Measurements from ENCODE around the gene BAMBI. TPM values are rescaled to one million over a fixed set of nuclear protein-coding genes. Genes with fewer than 3 reads are reported as not detected.

BAMBI gene
- total RNA-seq, 1 experiment from 2014 or later: 165 TPM

DNA sequence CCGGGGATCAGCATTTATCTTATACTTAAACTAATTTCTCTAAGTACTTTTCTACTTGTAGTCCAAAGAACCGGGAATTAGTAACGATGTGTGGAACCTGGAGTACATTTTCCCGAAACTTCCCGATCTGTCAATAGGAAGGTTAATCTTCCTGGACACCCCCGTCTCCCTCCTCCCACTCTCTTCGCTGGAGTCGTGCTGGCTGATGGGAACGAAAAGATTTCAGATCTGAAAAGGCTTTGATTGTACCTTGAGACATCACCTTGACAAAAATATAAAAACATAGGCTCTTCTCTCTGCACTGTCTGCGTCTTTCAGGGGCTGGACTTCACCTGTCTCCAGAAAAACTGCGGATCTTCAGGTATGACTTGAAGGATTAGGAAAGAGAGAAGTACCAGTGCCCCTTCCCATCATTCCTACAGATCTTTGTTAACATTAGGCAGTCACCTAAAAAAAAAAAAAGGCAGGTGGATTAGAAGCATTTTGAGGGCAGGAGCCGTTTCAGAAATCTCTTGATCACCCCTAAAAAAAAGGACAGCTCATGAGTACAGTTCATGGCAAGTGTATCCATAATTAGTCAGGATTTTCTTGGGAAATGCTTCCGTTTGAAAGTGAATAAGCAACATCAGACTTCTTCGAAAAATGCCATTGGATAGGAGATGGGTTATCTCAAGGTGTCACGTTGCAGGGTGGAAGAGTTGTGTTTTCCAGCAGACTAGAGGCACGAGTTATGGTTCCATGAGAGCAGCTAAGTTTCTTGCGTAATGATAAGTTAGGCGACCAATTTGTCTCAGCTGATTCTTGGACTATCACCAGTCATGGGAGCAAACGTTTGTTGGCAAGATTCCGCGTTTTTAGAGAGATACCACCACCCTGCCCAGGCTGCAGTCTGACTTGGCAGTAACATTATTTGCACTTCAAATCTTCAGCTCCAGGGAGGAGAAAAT is 7.8 kb upstream of the BAMBI start:
- no peaks in the 10 kb centered on the region for H3K36me3 ChIP-seq (ENCODE audit: control insufficient read depth, insufficient read depth, low read length)
- peaks cover 22% of the 10 kb centered on the region for H3K4me1 ChIP-seq
- ChIA-PET CTCF (interaction anchor here (1.0 kb wide), 1 partner anchor 635 kb away, joined by 4 read pairs; no protein-coding TSS in a partner anchor), POLR2A (interaction anchor here (1.0 kb wide), 1 partner anchor 15 kb away, joined by 3 read pairs; no protein-coding TSS in a partner anchor)
- Mint-ChIP-seq H3K27ac (ENCODE audit: unreplicated experiment) (peak overlapping the region; percentile 74), H3K4me1 (ENCODE audit: low read depth, unreplicated experiment) (peaks cover 26% of the 10 kb centered on the region), H3K36me3 (ENCODE audit: insufficient read depth, unreplicated experiment) (peaks cover 6% of the 10 kb centered on the region), H3K4me3 (ENCODE audit: unreplicated experiment) (peak overlapping the region; percentile 96), H3K27me3 (ENCODE audit: insufficient read depth, unreplicated experiment) (peaks cover 3% of the 10 kb centered on the region), H3K9me3 (ENCODE audit: unreplicated experiment) (no peaks in the 10 kb centered on the region)
- peak overlapping the region; percentile 66 for H3K4me3 ChIP-seq (ENCODE audit: low read depth, low read length)
- intact Hi-C loops (cut with micrococcal nuclease; ENCODE audit: unreplicated experiment): loop anchor here (2.0 kb wide), 1 partner anchor 395 kb away; no protein-coding TSS in a partner anchor
- TF ChIP-seq, protein P1, sequence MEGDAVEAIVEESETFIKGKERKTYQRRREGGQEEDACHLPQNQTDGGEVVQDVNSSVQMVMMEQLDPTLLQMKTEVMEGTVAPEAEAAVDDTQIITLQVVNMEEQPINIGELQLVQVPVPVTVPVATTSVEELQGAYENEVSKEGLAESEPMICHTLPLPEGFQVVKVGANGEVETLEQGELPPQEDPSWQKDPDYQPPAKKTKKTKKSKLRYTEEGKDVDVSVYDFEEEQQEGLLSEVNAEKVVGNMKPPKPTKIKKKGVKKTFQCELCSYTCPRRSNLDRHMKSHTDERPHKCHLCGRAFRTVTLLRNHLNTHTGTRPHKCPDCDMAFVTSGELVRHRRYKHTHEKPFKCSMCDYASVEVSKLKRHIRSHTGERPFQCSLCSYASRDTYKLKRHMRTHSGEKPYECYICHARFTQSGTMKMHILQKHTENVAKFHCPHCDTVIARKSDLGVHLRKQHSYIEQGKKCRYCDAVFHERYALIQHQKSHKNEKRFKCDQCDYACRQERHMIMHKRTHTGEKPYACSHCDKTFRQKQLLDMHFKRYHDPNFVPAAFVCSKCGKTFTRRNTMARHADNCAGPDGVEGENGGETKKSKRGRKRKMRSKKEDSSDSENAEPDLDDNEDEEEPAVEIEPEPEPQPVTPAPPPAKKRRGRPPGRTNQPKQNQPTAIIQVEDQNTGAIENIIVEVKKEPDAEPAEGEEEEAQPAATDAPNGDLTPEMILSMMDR (IDR thresholded peaks at IDR 0.05; ENCODE audit: insufficient read depth in 1 of 2, low read depth in 1 of 2, low read length in 1 of 2, severe bottlenecking in 1 of 2, unreplicated experiment in 1 of 2): no peak
- no peak for DNase-seq
- H3K9me3 ChIP-seq: no peaks in the 10 kb centered on the region
- H3K27me3 ChIP-seq (replicated peaks; ENCODE audit: control insufficient read depth, insufficient read depth, low read length): no peaks in the 10 kb centered on the region; the same call in 1 of the 2 replicates
- TSS peak; percentile 89 for BruUV-seq (replicated peaks)

DNA sequence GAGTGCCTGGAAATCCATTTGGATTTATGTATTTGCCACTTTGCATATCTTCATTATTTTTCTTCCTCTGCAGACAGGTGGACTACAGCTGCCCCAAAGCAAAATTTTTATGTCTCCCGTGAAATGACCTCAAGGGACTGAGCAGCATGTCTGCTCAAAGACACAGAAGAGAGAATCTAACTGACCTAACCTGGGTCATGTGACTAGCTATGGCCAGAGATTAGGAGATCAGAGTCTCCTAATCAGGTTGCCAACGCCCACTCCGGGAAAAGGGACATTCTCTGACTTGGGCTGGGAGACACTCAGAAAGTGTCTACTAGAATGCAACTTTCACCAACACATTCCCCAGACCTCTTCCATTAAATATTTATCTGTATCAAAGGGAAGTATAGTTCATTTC is 2.5 kb upstream of the BAMBI start:
- H3K27me3 Mint-ChIP-seq (ENCODE audit: insufficient read depth, unreplicated experiment): no peaks in the 10 kb centered on the region
- Histone ChIP-seq H3K4me3 (ENCODE audit: low read depth, low read length) (no peak overlapping the region), H3K27me3 (replicated peaks; ENCODE audit: control insufficient read depth, insufficient read depth, low read length) (no peaks in the 10 kb centered on the region), H3K36me3 (ENCODE audit: control insufficient read depth, insufficient read depth, low read length) (no peaks in the 10 kb centered on the region), H3K9me3 (no peaks in the 10 kb centered on the region), H3K4me1 (peaks cover 23% of the 10 kb centered on the region)
- no peak overlapping the region for H3K27ac Mint-ChIP-seq (ENCODE audit: unreplicated experiment)
- peaks cover 18% of the 10 kb centered on the region for H3K36me3 Mint-ChIP-seq (ENCODE audit: insufficient read depth, unreplicated experiment)
- ChIA-PET CTCF (interaction anchor here (0.6 to 2.3 kb wide), 2 partner anchors 11 to 712 kb away, joined by 3 to 10 read pairs; no protein-coding TSS in a partner anchor), POLR2A (no interaction called here)
- BruUV-seq (replicated peaks): no TSS peak
- peaks cover 12% of the 10 kb centered on the region for H3K4me1 Mint-ChIP-seq (ENCODE audit: low read depth, unreplicated experiment)
- TF ChIP-seq, protein P1 (IDR thresholded peaks at IDR 0.05; ENCODE audit: insufficient read depth in 1 of 2, low read depth in 1 of 2, low read length in 1 of 2, severe bottlenecking in 1 of 2, unreplicated experiment in 1 of 2): no peak
- DNase-seq: peak in 1 of 2 experiments; percentile 56
- no peak overlapping the region for H3K4me3 Mint-ChIP-seq (ENCODE audit: unreplicated experiment)
- intact Hi-C loops (cut with micrococcal nuclease; ENCODE audit: unreplicated experiment): loop anchor here (5.0 kb wide), 3 partner anchors 113 to 583 kb away; no protein-coding TSS in a partner anchor
- H3K9me3 Mint-ChIP-seq (ENCODE audit: unreplicated experiment): no peaks in the 10 kb centered on the region

DNA sequence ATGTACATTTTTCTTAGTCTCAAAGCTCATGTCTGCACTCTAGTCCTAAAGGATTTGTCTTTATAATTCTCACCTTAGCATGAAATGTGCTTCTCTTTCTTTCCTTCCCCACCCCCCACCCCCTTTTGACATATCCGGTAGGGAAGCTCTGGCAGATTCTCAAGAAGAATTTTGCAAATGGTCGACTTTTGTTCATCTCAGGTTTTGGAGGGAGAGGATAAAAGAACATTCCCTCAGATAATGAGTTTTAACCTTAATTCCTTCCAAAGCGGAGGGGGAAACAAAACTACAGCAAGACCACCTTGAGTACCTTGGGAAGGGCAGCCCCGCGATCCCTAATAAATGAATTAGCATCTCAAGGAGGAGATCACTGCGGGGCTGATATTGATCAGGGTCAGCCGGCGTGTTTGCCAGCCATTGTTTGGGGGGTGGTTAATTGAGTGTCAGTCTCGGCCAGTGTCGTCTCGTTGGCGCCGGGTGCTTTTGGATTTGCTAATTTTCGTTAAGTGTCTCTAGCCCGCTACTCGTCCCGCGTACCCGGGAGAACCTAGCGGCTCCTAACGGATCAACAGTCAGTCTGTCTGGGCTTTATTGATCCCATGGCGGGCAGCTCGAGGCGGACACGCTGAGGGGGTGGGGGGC is 874 bp upstream of the BAMBI start:
- peak; percentile 35 to 49 for DNase-seq
- Mint-ChIP-seq H3K9me3 (ENCODE audit: unreplicated experiment) (no peaks in the 10 kb centered on the region), H3K36me3 (ENCODE audit: insufficient read depth, unreplicated experiment) (peaks cover 34% of the 10 kb centered on the region), H3K27ac (ENCODE audit: unreplicated experiment) (no peak overlapping the region), H3K4me1 (ENCODE audit: low read depth, unreplicated experiment) (peaks cover 18% of the 10 kb centered on the region), H3K27me3 (ENCODE audit: insufficient read depth, unreplicated experiment) (no peaks in the 10 kb centered on the region), H3K4me3 (ENCODE audit: unreplicated experiment) (peak overlapping the region; percentile 99)
- H3K4me1 ChIP-seq: peaks cover 39% of the 10 kb centered on the region
- H3K27me3 ChIP-seq (replicated peaks; ENCODE audit: control insufficient read depth, insufficient read depth, low read length): no peaks in the 10 kb centered on the region
- H3K4me3 ChIP-seq (ENCODE audit: low read depth, low read length): peak overlapping the region; percentile 57
- ChIA-PET CTCF (interaction anchor here (0.6 to 2.3 kb wide), 4 partner anchors 10 to 126 kb away, joined by 3 to 10 read pairs (median 8); no protein-coding TSS in a partner anchor), POLR2A (no interaction called here)
- no peaks in the 10 kb centered on the region for H3K9me3 ChIP-seq
- H3K36me3 ChIP-seq (ENCODE audit: control insufficient read depth, insufficient read depth, low read length): no peaks in the 10 kb centered on the region
- no TSS peak for BruUV-seq (replicated peaks)
- TF ChIP-seq, protein P1 (IDR thresholded peaks at IDR 0.05; ENCODE audit: insufficient read depth in 1 of 2, low read depth in 1 of 2, low read length in 1 of 2, severe bottlenecking in 1 of 2, unreplicated experiment in 1 of 2): no peak
- intact Hi-C loops (cut with micrococcal nuclease; ENCODE audit: unreplicated experiment): loop anchor here (2.0 to 5.0 kb wide), 5 partner anchors 111 to 581 kb away; no protein-coding TSS in a partner anchor
